OCI-LY3 (cell line): ENCODE measurements around the gene MXRA5.
"Not testable (repeated sequence)": the region's sequence is repeated elsewhere in the genome, so short reads cannot be mapped to it uniquely, and the experiment has no call there.

ENCODE experiments used
- EZH2phosphoT487 ChIP-seq: fragments of 200-600 bp; shearing (Covaris generic); IDR thresholded peaks from 2 replicates; pipeline ENCODE4 v1.6.1; 2018; ENCODE audit warnings: antibody characterized with exemption, mixed run types, low read depth
- TF ChIP-seq, protein P1 (sequence below): fragments of 200-600, 300-600 bp; sonication (generic); IDR thresholded peaks from 2 replicates; pipeline ENCODE4 v1.5.1; 2014; ENCODE audit warnings: antibody characterized with exemption, low read length, low read depth

DNA sequence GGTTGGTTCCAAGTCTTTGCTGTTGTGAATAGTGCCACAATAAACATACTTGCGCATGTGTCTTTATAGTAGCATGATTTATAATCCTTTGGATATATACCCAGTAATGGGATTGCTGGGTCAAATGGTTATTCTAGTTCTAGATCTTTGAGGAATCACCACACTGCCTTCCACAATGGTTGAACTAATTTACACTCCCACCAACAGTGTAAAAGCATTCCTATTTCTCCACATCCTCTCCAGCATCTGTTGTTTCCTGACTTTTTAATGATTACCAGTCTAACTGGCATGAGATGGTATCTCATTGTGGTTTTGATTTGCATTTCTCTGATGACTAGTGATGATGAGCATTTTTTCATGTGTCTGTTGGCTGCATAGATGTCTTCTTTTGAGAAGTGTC lies 72.8 kb downstream of the MXRA5 start:
- TF ChIP-seq, protein P1, sequence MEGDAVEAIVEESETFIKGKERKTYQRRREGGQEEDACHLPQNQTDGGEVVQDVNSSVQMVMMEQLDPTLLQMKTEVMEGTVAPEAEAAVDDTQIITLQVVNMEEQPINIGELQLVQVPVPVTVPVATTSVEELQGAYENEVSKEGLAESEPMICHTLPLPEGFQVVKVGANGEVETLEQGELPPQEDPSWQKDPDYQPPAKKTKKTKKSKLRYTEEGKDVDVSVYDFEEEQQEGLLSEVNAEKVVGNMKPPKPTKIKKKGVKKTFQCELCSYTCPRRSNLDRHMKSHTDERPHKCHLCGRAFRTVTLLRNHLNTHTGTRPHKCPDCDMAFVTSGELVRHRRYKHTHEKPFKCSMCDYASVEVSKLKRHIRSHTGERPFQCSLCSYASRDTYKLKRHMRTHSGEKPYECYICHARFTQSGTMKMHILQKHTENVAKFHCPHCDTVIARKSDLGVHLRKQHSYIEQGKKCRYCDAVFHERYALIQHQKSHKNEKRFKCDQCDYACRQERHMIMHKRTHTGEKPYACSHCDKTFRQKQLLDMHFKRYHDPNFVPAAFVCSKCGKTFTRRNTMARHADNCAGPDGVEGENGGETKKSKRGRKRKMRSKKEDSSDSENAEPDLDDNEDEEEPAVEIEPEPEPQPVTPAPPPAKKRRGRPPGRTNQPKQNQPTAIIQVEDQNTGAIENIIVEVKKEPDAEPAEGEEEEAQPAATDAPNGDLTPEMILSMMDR, result not testable (repeated sequence)
- TF ChIP-seq EZH2phosphoT487, result not testable (repeated sequence)
